Activated effector memory CD4-positive, alpha-beta T cell treated with anti-CD3 and anti-CD28 coated beads, Interleukin-2, amount 50 U/mL, for 16 hours (primary cell): Measurements from ENCODE around the gene CELA2A.
A peak's percentile ranks its signal among the peaks of the same experiment; 100 is the strongest.

Experiments
- DNase-seq: peaks from one replicate; pipeline ENCODE4 v3.0.0-alpha.2; 2020

The CELA2A gene

GRCh38 chr1:15456313-15456954 lies at the start of gene CELA2A:
CELA2A (plus strand) TSS chr1:15456732; CDS start chr1:15456754, 22 bp downstream.
- DNase-seq, result no peak

- DNase-seq, result no peak
Measured at GRCh38 chr1:15407580-15407979, 49.0 kb upstream of the CELA2A start.

- DNase-seq, result no peak
Measured at GRCh38 chr1:15408890-15409387, 47.6 kb upstream of the CELA2A start.

GRCh38 chr1:15409388-15410222 lies 46.9 kb upstream of the CELA2A start, which contains the start of gene EFHD2:
EFHD2 (plus strand) TSS chr1:15409888; CDS start chr1:15409972, 84 bp downstream.
- peak; percentile 94 for DNase-seq

GRCh38 chr1:15410223-15410883 lies 46.2 kb upstream of the CELA2A start:
- no peak for DNase-seq

GRCh38 chr1:15410884-15411245 lies 45.7 kb upstream of the CELA2A start:
- DNase-seq, result no peak

- peak; percentile 78 for DNase-seq
Measured at GRCh38 chr1:15411593-15412137, 44.9 kb upstream of the CELA2A start.

GRCh38 chr1:15412175-15412800 lies 44.2 kb upstream of the CELA2A start:
- peak; percentile 83 for DNase-seq

GRCh38 chr1:15412843-15413242 lies 43.7 kb upstream of the CELA2A start:
- no peak for DNase-seq

- no peak for DNase-seq
Measured at GRCh38 chr1:15413563-15414444, 42.7 kb upstream of the CELA2A start.

GRCh38 chr1:15414445-15414983 lies 42.0 kb upstream of the CELA2A start:
- DNase-seq, result no peak

- DNase-seq, result peak; percentile 88
Measured at GRCh38 chr1:15417059-15417934, 39.2 kb upstream of the CELA2A start.

- DNase-seq, result no peak
Measured at GRCh38 chr1:15418806-15419515, 37.6 kb upstream of the CELA2A start.

GRCh38 chr1:15420853-15421465 lies 35.6 kb upstream of the CELA2A start:
- DNase-seq, result no peak

- no peak for DNase-seq
Measured at GRCh38 chr1:15422871-15423270, 33.7 kb upstream of the CELA2A start.

- no peak for DNase-seq
Measured at GRCh38 chr1:15423355-15424077, 33.0 kb upstream of the CELA2A start.

GRCh38 chr1:15424146-15424667 lies 32.3 kb upstream of the CELA2A start:
- DNase-seq, result no peak

GRCh38 chr1:15424981-15425380 lies 31.6 kb upstream of the CELA2A start:
- no peak for DNase-seq
